ENCODE data around the gene NOS1AP.

NOS1AP gene

GRCh38 chr1:162223488-162223887 is 154.0 kb downstream of the NOS1AP start:
- TF ChIP-seq GATA2 (IDR thresholded peaks at IDR 0.05; ENCODE audit: low read depth, low read length) (no peak), GATA3 (IDR thresholded peaks at IDR 0.05; ENCODE audit: low read depth, low read length) (no peak)

- TF ChIP-seq GATA2 (IDR thresholded peaks at IDR 0.05; ENCODE audit: low read depth, low read length): no peak
Measured at GRCh38 chr1:162224267-162224666, 154.8 kb downstream of the NOS1AP start.

- TF ChIP-seq GATA3 (IDR thresholded peaks at IDR 0.05; ENCODE audit: low read depth, low read length) (no peak), GATA2 (IDR thresholded peaks at IDR 0.05; ENCODE audit: low read depth, low read length) (no peak)
Measured at GRCh38 chr1:162228586-162228985, 159.1 kb downstream of the NOS1AP start.

- TF ChIP-seq GATA2 (IDR thresholded peaks at IDR 0.05; ENCODE audit: low read depth, low read length) (no peak), GATA3 (IDR thresholded peaks at IDR 0.05; ENCODE audit: low read depth, low read length) (no peak)
Measured at GRCh38 chr1:162229549-162229948, 160.1 kb downstream of the NOS1AP start.

GRCh38 chr1:162230096-162230495 is 160.6 kb downstream of the NOS1AP start:
- TF ChIP-seq GATA2 (IDR thresholded peaks at IDR 0.05; ENCODE audit: low read depth, low read length): no peak
- TF ChIP-seq GATA3 (IDR thresholded peaks at IDR 0.05; ENCODE audit: low read depth, low read length): no peak

GRCh38 chr1:162230517-162230916 is 161.0 kb downstream of the NOS1AP start:
- TF ChIP-seq GATA2 (IDR thresholded peaks at IDR 0.05; ENCODE audit: low read depth, low read length): no peak

GRCh38 chr1:162232034-162232711 is 162.7 kb downstream of the NOS1AP start:
- TF ChIP-seq GATA3 (IDR thresholded peaks at IDR 0.05; ENCODE audit: low read depth, low read length): no peak
- no peak for TF ChIP-seq GATA2 (IDR thresholded peaks at IDR 0.05; ENCODE audit: low read depth, low read length)

- TF ChIP-seq GATA2 (IDR thresholded peaks at IDR 0.05; ENCODE audit: low read depth, low read length) (no peak), GATA3 (IDR thresholded peaks at IDR 0.05; ENCODE audit: low read depth, low read length) (no peak)
Measured at GRCh38 chr1:162233066-162233465, 163.6 kb downstream of the NOS1AP start.

- TF ChIP-seq GATA2 (IDR thresholded peaks at IDR 0.05; ENCODE audit: low read depth, low read length): no peak
- no peak for TF ChIP-seq GATA3 (IDR thresholded peaks at IDR 0.05; ENCODE audit: low read depth, low read length)
Measured at GRCh38 chr1:162233937-162234336, 164.4 kb downstream of the NOS1AP start.

GRCh38 chr1:162234571-162234970 is 165.1 kb downstream of the NOS1AP start:
- TF ChIP-seq GATA3 (IDR thresholded peaks at IDR 0.05; ENCODE audit: low read depth, low read length): no peak
- TF ChIP-seq GATA2 (IDR thresholded peaks at IDR 0.05; ENCODE audit: low read depth, low read length): no peak

- TF ChIP-seq GATA2 (IDR thresholded peaks at IDR 0.05; ENCODE audit: low read depth, low read length) (no peak), GATA3 (IDR thresholded peaks at IDR 0.05; ENCODE audit: low read depth, low read length) (no peak)
Measured at GRCh38 chr1:162235241-162235800, 165.8 kb downstream of the NOS1AP start.

GRCh38 chr1:162236201-162236600 is 166.7 kb downstream of the NOS1AP start:
- TF ChIP-seq GATA2 (IDR thresholded peaks at IDR 0.05; ENCODE audit: low read depth, low read length) (no peak), GATA3 (IDR thresholded peaks at IDR 0.05; ENCODE audit: low read depth, low read length) (no peak)

GRCh38 chr1:162236618-162237017 is 167.1 kb downstream of the NOS1AP start:
- TF ChIP-seq GATA2 (IDR thresholded peaks at IDR 0.05; ENCODE audit: low read depth, low read length) (no peak), GATA3 (IDR thresholded peaks at IDR 0.05; ENCODE audit: low read depth, low read length) (no peak)

- TF ChIP-seq GATA2 (IDR thresholded peaks at IDR 0.05; ENCODE audit: low read depth, low read length) (no peak), GATA3 (IDR thresholded peaks at IDR 0.05; ENCODE audit: low read depth, low read length) (no peak)
Measured at GRCh38 chr1:162240577-162240976, 171.1 kb downstream of the NOS1AP start.

GRCh38 chr1:162242804-162243203 is 173.3 kb downstream of the NOS1AP start:
- TF ChIP-seq GATA2 (IDR thresholded peaks at IDR 0.05; ENCODE audit: low read depth, low read length) (no peak), GATA3 (IDR thresholded peaks at IDR 0.05; ENCODE audit: low read depth, low read length) (no peak)
